B cell (primary cell): ENCODE measurements around the gene RAD51AP2.

Experiments
- CTCF ChIP-seq: fragments of 200-600 bp; IDR thresholded peaks from one replicate; pipeline ENCODE4 v1.8.0; 2022; ENCODE audit warnings: antibody characterized with exemption, mild to moderate bottlenecking
- EZH2 ChIP-seq: IDR thresholded peaks from 2 replicates; pipeline ENCODE4 v1.6.1; 2012; ENCODE audit warnings: borderline replicate concordance, low read depth, mild to moderate bottlenecking, moderate library complexity, low read length; ENCODE audit not compliant: insufficient read depth, poor library complexity, severe bottlenecking

GRCh38 chr2:17521621-17522020 lies 3.4 kb upstream of the RAD51AP2 start:
- TF ChIP-seq CTCF: no peak
- no peak for TF ChIP-seq EZH2
